OCI-LY3 (cell line): Measurements from ENCODE around the gene KRT74.

Source experiments
- H2AFZ ChIP-seq: fragments of 200-600, 300-600 bp; shearing (Covaris generic); 2 replicates; pipeline ENCODE4 v1.6.0; 2014; ENCODE audit warnings: antibody characterized with exemption, low read depth, low read length
- H3K27ac ChIP-seq: fragments of 200-600, 300-600 bp; sonication (generic); 2 replicates; pipeline ENCODE4 v1.5.1; 2014; ENCODE audit warnings: mild to moderate bottlenecking, low read length, moderate library complexity, mixed read lengths
- H3K27me3 ChIP-seq: fragments of 200-600, 300-600 bp; sonication (generic); 2 replicates; pipeline ENCODE4 v1.6.1; 2014; ENCODE audit warnings: low read depth, low read length, mixed read lengths
- H3K36me3 ChIP-seq: fragments of 200-600, 300-600 bp; sonication (generic); replicated peaks from 2 replicates; pipeline ENCODE3; 2014; ENCODE audit warnings: low read depth, low read length, mixed read lengths
- H3K4me1 ChIP-seq: fragments of 300-600, 200-600 bp; sonication (generic); 2 replicates; pipeline ENCODE4 v1.6.1; 2014; ENCODE audit warnings: low read length, mixed read lengths
- H3K4me2 ChIP-seq: fragments of 200-600, 300-600 bp; sonication (generic); 2 replicates; pipeline ENCODE4 v1.6.1; 2014; ENCODE audit warnings: low read length, mixed read lengths
- H3K4me3 ChIP-seq: fragments of 300-600, 200-600 bp; sonication (generic); 2 replicates; pipeline ENCODE4 v1.5.1; 2014; ENCODE audit warnings: antibody characterized with exemption, mild to moderate bottlenecking, low read length, moderate library complexity
- H3K79me2 ChIP-seq: fragments of 300-600, 200-600 bp; shearing (Covaris generic); 2 replicates; pipeline ENCODE4 v1.6.1; 2014; ENCODE audit warnings: mild to moderate bottlenecking, low read length, mixed read lengths
- H3K9ac ChIP-seq: fragments of 300-600, 200-600 bp; shearing (Covaris generic); 2 replicates; pipeline ENCODE4 v1.6.0; 2014; ENCODE audit warnings: mild to moderate bottlenecking, low read length, moderate library complexity
- H3K9me3 ChIP-seq: fragments of 200-600, 300-600 bp; shearing (Covaris generic); 2 replicates; pipeline ENCODE4 v1.6.1; 2014; ENCODE audit warnings: low read length, mixed read lengths; ENCODE audit not compliant: insufficient read depth
- H4K20me1 ChIP-seq: fragments of 200-600, 300-600 bp; sonication (generic); 2 replicates; pipeline ENCODE4 v1.6.1; 2016; ENCODE audit warnings: low read length, mixed read lengths; ENCODE audit not compliant: insufficient read depth
- CTCF ChIP-seq: fragments of 200-600, 300-600 bp; sonication (generic); IDR thresholded peaks from 2 replicates; pipeline ENCODE4 v1.5.1; 2014; ENCODE audit warnings: antibody characterized with exemption, low read length, low read depth
- EZH2phosphoT487 ChIP-seq: fragments of 200-600 bp; shearing (Covaris generic); IDR thresholded peaks from 2 replicates; pipeline ENCODE4 v1.6.1; 2018; ENCODE audit warnings: antibody characterized with exemption, mixed run types, low read depth

The KRT74 gene

GRCh38 chr12:52591521-52591920 is 17.9 kb upstream of the KRT74 start:
- no peak for TF ChIP-seq CTCF
- TF ChIP-seq EZH2phosphoT487 = no peak
- H3K4me2 ChIP-seq = no peak overlapping the region
- no peaks in the 10 kb centered on the region for H3K4me1 ChIP-seq
- no peaks in the 10 kb centered on the region for H3K79me2 ChIP-seq
- H3K27ac ChIP-seq = no peak overlapping the region
- no peaks in the 10 kb centered on the region for H4K20me1 ChIP-seq
- H3K9ac ChIP-seq = no peak overlapping the region
- no peaks in the 10 kb centered on the region for H3K36me3 ChIP-seq
- H3K4me3 ChIP-seq = no peak overlapping the region
- no peaks in the 10 kb centered on the region for H3K9me3 ChIP-seq
- H3K27me3 ChIP-seq = peaks cover 25% of the 10 kb centered on the region; the same call in 1 of the 2 replicates
- H2AFZ ChIP-seq = no peak overlapping the region

GRCh38 chr12:52590021-52590420 is 16.4 kb upstream of the KRT74 start:
- Histone ChIP-seq H3K79me2 (no peaks in the 10 kb centered on the region), H3K9ac (no peak overlapping the region), H3K9me3 (no peaks in the 10 kb centered on the region), H3K27me3 (peaks cover 16% of the 10 kb centered on the region; the same call in 1 of the 2 replicates), H4K20me1 (no peaks in the 10 kb centered on the region), H3K27ac (no peak overlapping the region), H3K4me2 (no peak overlapping the region), H3K4me3 (no peak overlapping the region), H3K4me1 (no peaks in the 10 kb centered on the region), H3K36me3 (no peaks in the 10 kb centered on the region), H2AFZ (no peak overlapping the region)
- no peak for TF ChIP-seq CTCF
- TF ChIP-seq EZH2phosphoT487 = no peak

- TF ChIP-seq EZH2phosphoT487 (no peak), CTCF (no peak)
- Histone ChIP-seq H3K9me3 (no peaks in the 10 kb centered on the region), H3K4me3 (no peak overlapping the region), H3K27me3 (peaks cover 8% of the 10 kb centered on the region; the same call in 1 of the 2 replicates), H4K20me1 (no peaks in the 10 kb centered on the region), H3K4me1 (no peaks in the 10 kb centered on the region), H3K79me2 (no peaks in the 10 kb centered on the region), H3K9ac (no peak overlapping the region), H3K36me3 (no peaks in the 10 kb centered on the region), H3K27ac (no peak overlapping the region), H2AFZ (no peak overlapping the region), H3K4me2 (no peak overlapping the region)
These were observed 13.9 kb upstream of the KRT74 start for GRCh38 chr12:52587563-52587962.

- peaks cover 17% of the 10 kb centered on the region; the same call in 1 of the 2 replicates for H3K27me3 ChIP-seq
These were observed 12.3 kb upstream of the KRT74 start for GRCh38 chr12:52585946-52586345.

More at GRCh38 chr12:52585946-52586345, 12.3 kb upstream of the KRT74 start:
- Histone ChIP-seq H3K27ac (no peak overlapping the region), H3K9ac (no peak overlapping the region), H3K4me3 (no peak overlapping the region), H3K4me1 (no peaks in the 10 kb centered on the region), H3K79me2 (no peaks in the 10 kb centered on the region), H3K9me3 (no peaks in the 10 kb centered on the region), H3K4me2 (no peak overlapping the region), H4K20me1 (no peaks in the 10 kb centered on the region), H3K36me3 (no peaks in the 10 kb centered on the region), H2AFZ (no peak overlapping the region)
- TF ChIP-seq CTCF (no peak), EZH2phosphoT487 (no peak)
